Ureter (tissue), 1 donor: ENCODE data around the gene FKBP4. TPM values are rescaled to one million over a fixed set of nuclear protein-coding genes. Genes with fewer than 3 reads are reported as not detected.
A peak's percentile ranks its signal among the peaks of the same experiment; 100 is the strongest.
"Not testable (repeated sequence)": the region's sequence is repeated elsewhere in the genome, so short reads cannot be mapped to it uniquely, and the experiment has no call there.

Experiments used
- DNase-seq: peaks from one replicate; pipeline ENCODE4 v3.0.0-alpha.2; 2020; ENCODE audit warnings: low spot score
- total RNA-seq: library from RNA; stranded (reverse); gene quantifications from one replicate; pipeline ENCODE4 v1.2.4, GENCODE V29; 2023
- donor health status: DM: yes; HTN: yes; CAD: no.

Gene FKBP4
- 115 TPM for total RNA-seq

DNA sequence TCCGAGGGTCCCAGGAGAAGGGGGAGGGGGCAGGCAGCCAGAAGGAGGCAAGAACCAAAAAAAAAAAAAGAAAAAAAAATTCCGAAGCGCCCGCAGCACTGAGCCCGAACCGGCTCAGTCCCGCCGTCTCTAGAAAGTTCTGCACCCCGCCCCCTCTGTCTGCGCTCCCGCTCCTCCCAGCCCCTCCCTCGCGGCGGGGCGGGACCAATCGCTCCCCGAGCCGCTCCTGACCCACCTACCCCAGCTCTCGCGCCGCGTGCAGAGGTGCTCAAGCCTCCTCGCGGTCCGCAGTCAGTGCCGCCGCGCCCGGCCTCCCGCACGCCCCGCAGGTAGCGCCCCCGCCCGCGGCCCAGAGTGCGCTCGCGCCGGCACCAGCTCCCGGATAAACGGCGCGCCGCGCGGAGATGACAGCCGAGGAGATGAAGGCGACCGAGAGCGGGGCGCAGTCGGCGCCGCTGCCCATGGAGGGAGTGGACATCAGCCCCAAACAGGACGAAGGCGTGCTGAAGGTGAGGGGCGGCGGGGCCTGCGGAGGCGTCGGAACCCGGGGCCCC is at the start of gene FKBP4:
TSS of gene FKBP4 (plus strand) at position 235 of the 554 bp plus-strand sequence. CDS start at position 405, 170 bp downstream.
- DNase-seq: peak; percentile 93

DNA sequence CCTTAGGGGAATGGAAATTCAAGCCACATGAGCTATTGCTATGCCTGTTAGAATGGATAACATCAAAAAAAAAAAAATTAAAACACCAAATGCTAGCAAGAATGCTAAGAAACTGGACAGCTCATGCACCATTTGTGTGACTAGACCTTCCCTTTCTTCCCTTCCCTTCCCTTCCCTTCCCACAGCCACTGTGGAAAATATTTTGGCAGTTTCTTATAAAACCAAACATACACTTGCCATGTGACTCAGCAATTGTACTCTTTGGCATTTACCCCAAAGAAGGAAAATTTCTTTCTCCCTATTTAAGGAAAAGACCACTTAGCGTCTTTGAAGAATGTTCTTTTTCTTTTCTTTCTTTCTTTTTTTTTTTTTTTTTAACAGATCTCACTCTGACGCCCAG is 49.1 kb upstream of the FKBP4 start:
- DNase-seq: no peak

- no peak for DNase-seq
These were observed 45.2 kb upstream of the FKBP4 start for GRCh38 chr12:2749580-2749979.

GRCh38 chr12:2750185-2750584 is 44.6 kb upstream of the FKBP4 start:
- DNase-seq: no peak

GRCh38 chr12:2751230-2751629 is 43.5 kb upstream of the FKBP4 start:
- no peak for DNase-seq

- DNase-seq: no peak
These were observed 43.1 kb upstream of the FKBP4 start for GRCh38 chr12:2751686-2752085.

DNA sequence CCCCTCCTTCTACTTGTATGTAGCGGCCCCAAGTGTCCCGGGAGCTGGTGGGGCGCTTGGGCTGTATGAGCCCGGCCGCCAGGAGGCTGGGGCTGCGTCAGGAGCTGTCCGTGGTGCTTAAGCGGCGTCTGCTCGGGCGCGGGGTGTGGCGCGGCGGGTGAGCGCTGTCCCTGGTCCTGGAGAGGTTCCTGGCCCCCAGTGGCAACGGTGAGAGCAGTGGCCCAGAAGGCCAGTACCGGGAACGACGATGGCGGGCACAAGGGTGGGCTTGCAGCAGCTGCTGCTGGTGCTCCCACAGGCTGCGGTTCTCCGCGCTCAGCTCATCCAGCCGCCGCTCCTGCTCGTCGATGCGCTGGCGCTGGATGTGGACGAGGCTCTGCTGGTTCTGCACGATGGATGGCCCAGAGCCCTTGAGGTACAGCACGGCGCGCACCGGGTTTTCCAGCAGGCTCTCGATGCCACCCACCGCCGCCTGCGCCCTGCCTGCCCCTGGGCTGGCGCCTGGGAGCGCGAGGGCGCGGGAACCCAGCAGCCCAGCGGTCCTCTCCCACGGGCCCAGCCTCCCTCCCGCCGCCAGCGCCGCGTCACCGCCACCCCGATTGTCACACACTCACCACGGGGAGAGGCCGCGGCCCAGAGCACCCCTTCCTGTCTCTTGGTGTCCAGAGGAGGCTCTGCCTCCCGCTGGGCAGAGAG is 41.9 kb upstream of the FKBP4 start:
- DNase-seq: peak; percentile 71

GRCh38 chr12:2753536-2753935 is 41.2 kb upstream of the FKBP4 start:
- no peak for DNase-seq

DNA sequence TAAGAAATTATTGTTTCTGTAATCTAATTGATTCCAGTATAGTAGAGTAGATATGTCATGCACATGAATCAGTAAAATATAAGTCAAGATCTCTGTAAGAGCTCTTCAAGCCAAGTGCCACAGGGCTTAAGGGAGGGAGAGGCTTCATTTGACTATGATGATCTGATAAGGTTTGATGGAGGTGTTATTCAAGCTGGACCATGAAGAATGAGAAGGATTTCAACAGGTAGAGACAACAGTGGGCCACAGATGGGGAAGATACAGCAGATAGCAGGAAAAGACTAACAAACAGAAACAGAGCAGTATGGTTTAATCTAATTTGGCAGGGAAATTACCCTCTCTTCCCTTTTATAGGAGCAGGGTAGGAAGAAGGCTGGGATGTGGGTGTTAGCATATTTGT is 40.6 kb upstream of the FKBP4 start:
- DNase-seq: no peak

- DNase-seq: no peak
These were observed 38.0 kb upstream of the FKBP4 start for GRCh38 chr12:2756756-2757155.

DNA sequence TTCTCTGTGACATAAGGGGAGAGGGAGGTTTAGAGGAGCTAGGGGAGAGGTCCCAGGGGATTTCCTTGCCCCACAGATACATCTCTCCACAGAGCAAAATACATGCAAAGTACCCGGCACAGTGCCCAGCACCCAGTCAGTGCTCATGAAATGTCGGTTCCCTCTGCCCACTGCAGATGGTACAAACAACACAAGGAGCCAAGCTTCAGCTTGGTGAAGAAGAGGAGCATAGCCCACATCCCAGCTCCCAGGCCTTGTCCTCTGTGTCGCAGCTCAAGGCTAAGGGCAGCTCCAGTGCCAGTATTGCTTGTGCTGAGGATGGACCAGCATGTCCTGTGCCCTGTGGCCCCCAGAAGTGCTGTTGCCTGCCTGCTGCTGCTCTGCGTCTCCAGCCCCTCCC is 35.0 kb upstream of the FKBP4 start:
- DNase-seq: no peak

DNA sequence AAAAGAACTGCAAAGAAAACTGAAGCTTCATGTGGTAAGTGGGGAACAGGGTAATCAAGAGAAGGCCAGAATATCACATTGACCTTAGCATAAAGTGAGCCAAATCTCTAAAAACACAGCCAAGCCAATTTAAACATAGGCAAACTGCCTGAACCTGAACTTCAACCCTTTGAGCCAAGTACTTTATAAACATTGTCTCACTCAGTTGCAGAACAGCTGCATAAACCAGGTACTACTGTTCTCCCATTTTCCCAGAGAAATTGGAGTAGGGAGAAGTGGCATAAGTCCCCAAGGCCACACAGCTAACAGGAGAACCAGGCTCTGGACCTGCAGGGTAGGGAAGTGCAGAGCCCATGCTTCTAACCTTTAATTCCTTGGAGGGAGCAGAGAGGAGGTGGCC is 30.4 kb upstream of the FKBP4 start:
- no peak for DNase-seq

GRCh38 chr12:2765052-2765451 is 29.7 kb upstream of the FKBP4 start:
- no peak for DNase-seq

- no peak for DNase-seq
These were observed 29.2 kb upstream of the FKBP4 start for GRCh38 chr12:2765608-2766007.

- no peak for DNase-seq
These were observed 26.4 kb upstream of the FKBP4 start for GRCh38 chr12:2768224-2768961.

DNA sequence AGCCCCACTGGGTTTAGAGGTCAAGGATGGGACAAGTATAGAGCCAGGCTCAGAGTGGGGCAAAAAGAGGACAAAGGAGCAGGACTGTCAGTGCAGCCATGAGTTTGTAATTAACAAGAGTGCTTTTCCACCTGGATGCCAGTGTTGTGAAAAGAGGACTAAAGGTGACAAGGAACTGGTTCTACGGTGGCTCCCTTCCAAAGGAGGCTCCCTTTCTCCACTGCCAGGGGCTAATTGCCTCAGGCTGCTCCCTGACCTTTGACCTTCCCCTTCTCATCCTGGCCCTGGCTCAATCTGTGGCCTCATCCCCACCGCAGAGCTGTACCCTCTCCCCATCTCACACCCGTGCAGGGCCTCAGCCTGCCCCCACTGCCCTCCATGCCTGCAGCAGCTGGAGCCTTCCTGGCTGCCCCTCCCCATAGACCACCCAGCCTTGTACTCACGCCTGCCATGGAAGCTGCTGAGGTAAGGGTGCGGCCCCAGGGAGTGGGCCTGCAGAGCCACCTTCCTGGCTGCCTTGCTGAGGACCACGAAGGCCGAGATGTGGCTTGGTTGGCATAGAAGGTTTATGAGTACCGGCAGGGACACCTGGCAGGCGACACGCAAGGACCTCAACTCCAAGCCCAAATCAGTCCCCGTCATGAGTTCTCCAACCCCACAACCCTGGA is 24.8 kb upstream of the FKBP4 start:
- DNase-seq: no peak

DNA sequence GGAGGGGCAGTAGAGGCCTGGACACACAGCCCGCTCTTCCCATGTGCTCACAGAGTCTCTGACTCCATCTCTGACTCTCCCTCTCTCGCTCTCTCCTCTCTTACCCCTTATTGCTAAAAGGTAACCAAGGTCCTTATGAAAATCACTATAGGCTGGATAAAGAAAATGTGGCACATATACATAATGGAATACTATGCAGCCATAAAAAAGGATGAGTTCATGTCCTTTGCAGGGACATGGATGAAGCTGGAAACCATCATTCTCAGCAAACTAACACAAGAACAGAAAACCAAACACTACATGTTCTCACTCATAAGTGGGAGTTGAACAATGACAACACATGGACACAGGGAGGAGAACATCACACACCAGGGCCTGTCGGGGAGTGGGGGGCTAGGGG is 24.2 kb upstream of the FKBP4 start:
- not testable (repeated sequence) for DNase-seq

DNA sequence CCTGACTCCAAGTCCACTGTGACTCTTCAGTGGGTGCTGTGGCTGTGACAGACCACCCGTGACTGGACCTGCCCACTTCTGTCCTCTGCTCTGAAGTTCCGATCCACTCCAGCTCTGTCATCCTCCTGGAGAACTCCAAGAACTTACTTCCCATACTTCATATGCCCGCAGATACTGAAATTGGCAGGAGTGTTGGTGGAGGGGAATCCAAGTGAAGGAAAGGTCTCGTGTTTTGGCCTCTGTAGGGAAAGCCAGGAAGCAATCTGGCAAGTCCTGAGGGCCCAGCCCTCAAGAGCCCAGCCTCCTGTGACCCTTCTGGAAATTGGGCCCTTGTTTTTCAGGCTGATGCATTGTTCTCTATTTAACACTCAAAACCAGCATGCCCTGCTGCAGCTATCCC is 22.4 kb upstream of the FKBP4 start:
- DNase-seq: no peak

GRCh38 chr12:2773199-2773875 is 21.4 kb upstream of the FKBP4 start:
- no peak for DNase-seq

GRCh38 chr12:2775431-2775830 is 19.3 kb upstream of the FKBP4 start:
- no peak for DNase-seq

GRCh38 chr12:2776129-2776806 is 18.5 kb upstream of the FKBP4 start:
- no peak for DNase-seq
